ENCODE measurements around the gene THSD8. TPM values are rescaled to one million over a fixed set of nuclear protein-coding genes. Genes with fewer than 3 reads are reported as not detected.
"Not testable (repeated sequence)": the region's sequence is repeated elsewhere in the genome, so short reads cannot be mapped to it uniquely, and the experiment has no call there.

Gene THSD8
- total RNA-seq, 2 donors from 2014 or later: 3.2 to 4.4 TPM

- intact Hi-C loops (cut with DNase I, micrococcal nuclease): loop anchor here in 1 of 2 donors (5.0 kb wide), 1 partner anchor 39 kb away; no protein-coding TSS in a partner anchor
- DNase-seq: peak in 1 of 2 donors; percentile 58
- peak; percentile 22 for ATAC-seq
Observed at GRCh38 chr19:12800923-12801465, 875 bp upstream of the THSD8 start.

DNA sequence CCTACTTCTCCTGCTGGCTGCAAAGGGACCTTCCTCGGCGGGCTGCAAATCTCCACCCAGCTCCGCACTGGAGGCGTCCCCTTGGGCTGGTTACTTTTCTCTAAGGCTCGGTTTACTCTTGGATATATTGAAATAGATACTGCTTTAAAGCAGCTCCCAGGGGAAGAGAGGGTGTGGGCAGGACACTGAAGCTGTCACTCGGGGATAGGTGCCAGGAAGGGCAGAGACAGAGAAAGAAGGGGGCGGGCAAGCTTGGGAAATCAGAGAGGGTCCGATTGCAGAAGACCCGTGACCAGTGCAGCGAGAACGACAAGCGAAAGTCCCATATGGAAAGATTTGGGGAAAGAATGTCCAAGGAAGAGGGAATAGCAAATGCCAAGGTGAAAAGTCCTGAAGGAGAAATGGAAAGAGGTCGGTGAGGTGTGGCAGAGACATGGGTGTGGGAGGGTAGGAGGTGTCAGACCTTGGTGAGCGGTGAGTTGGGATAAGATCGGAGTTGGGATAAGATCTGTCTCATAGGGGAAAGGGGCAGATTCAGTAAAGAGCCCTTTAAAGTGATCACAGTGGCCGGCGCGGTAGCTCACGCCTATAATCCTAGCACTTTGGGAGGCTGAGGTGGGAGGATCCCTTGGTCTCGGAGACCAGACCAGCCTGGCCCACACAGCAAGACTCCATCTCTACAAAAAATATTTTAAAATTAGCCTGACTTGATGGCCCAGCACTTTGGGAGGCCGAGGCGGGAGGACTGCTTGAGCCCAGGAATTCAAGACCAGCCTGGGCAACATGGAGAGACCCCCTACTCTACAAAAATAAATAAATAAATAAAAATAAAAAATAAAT, 618 bp downstream of the THSD8 start:
- ATAC-seq (peak; percentile 37), DNase-seq (peak; percentile 13 to 50)
- intact Hi-C loops (cut with DNase I, micrococcal nuclease): loop anchor here in 1 of 2 donors (5.0 kb wide), 1 partner anchor 40 kb away; no protein-coding TSS in a partner anchor

DNA sequence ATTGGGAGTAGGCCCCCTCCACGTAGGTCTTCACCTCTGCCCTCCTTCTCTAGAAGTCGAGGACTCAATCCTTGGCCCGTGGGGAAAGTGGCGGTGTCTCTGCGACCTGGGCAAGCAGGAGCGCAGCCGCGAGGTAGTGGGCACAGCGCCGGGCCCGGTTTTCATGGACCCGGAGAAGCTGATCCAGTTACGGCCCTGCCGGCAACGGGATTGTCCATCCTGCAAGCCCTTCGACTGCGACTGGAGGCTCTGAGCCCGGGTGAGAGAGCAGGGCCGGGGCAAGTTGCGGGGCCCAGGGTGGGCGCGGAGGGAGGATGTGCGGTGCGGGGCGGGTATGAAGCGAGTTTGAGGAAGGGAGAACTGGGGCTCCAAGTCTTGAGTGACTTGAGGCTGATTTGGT, 2.2 kb downstream of the THSD8 start:
- intact Hi-C loops (cut with DNase I, micrococcal nuclease): loop anchor here in 1 of 2 donors (5.0 kb wide), 1 partner anchor 42 kb away; no protein-coding TSS in a partner anchor
- DNase-seq (peak in 1 of 2 donors; percentile 10), ATAC-seq (no peak)

DNA sequence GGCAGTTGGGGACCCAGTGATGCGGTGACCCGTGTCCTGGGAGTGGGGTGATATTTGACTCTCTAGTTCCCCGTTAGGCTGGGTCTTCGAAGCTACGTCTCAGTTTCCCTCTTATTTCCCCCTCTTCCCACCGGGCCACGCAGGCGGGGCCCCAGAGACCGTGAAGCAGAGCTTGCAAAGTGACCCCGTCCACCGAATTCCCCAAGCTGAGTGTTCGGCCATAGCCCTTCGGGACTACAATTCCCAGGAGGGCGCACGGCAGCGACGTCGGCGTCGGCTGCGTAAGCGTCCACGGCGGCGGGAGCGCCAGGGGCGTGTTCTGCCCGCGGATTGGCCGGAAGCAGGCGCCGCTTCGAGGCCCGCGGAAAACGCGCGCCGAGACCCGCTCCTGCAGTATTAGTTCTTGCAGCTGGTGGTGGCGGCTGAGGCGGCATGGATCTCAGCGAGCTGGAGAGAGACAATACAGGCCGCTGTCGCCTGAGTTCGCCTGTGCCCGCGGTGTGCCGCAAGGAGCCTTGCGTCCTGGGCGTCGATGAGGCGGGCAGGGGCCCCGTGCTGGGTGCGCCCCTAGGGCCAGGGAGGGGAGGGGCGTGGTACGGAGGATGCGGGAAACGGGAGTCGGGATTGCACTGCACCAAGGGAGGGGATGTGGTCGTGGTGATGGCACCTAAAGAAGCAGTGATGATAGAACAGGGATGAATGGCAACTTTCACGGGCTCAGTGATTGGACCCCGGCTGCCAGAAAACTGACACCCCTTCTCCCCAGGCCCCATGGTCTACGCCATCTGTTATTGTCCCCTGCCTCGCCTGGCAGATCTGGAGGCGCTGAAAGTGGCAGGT, 4.6 kb downstream of the THSD8 start, which contains the start of gene RNASEH2A:
Gene RNASEH2A (plus strand): TSS at position 343 of the 840 bp plus-strand sequence. CDS start 90 bp downstream, at position 433.
- intact Hi-C loops (cut with DNase I, micrococcal nuclease): no loop called here
- peak; percentile 76 for ATAC-seq
- peak; percentile 87 to 94 for DNase-seq

GRCh38 chr19:12815088-12815487, 13.2 kb downstream of the THSD8 start:
- no peak for ATAC-seq
- no peak for DNase-seq
- intact Hi-C loops (cut with DNase I, micrococcal nuclease): no loop called here

DNA sequence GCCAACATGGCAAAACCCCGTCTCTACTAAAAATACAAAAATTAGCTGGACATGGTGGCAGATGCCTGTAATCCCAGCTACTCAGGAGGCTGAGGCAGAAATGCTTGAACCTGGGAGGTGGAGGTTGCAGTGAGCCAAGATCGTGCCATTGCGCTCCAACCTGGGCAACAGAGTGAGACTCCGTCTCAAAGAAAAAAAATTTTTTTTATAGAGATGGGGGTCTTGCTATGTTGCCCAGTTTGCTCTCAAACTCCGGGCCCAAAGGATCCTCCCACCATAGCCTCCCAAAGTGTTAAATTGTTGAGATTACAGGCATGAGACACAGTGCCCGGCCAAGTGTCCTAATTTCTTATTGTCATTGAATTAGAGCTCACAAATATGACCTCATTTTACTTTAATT, 15.3 kb downstream of the THSD8 start:
- ATAC-seq; DNase-seq; intact Hi-C loops (cut with DNase I, micrococcal nuclease): not testable (repeated sequence)

- DNase-seq; ATAC-seq; intact Hi-C loops (cut with DNase I, micrococcal nuclease): not testable (repeated sequence)
Observed at GRCh38 chr19:12817810-12818209, 15.9 kb downstream of the THSD8 start.

GRCh38 chr19:12821761-12822160, 19.9 kb downstream of the THSD8 start:
- ATAC-seq (no peak), DNase-seq (no peak)
- intact Hi-C loops (cut with DNase I, micrococcal nuclease): no loop called here

GRCh38 chr19:12825254-12826131, 23.6 kb downstream of the THSD8 start:
- peak in 1 of 2 donors; percentile 40 for DNase-seq
- intact Hi-C loops (cut with DNase I, micrococcal nuclease): no loop called here
- ATAC-seq: peak; percentile 49

GRCh38 chr19:12828494-12828893, 26.6 kb downstream of the THSD8 start:
- DNase-seq (peak; percentile 54 to 73), ATAC-seq (peak; percentile 84)
- intact Hi-C loops (cut with DNase I, micrococcal nuclease): no loop called here

DNA sequence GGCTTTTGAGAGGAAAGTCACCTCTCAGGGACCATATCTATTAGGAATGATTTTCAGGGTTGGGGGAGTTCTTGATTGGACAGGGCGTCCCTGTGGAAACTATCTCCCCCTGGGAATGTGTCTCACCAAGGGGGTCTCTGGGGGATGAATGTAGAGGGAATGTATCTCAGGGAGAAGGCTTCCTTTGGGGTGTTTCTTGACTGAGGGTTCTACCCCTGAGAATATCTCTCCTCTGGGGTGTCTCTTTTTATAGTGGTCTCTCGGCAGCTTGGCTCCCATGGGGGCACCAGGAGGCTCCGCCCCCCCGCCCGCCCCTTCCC, 31.5 kb downstream of the THSD8 start:
- no peak for DNase-seq
- intact Hi-C loops (cut with DNase I, micrococcal nuclease): no loop called here
- no peak for ATAC-seq

DNA sequence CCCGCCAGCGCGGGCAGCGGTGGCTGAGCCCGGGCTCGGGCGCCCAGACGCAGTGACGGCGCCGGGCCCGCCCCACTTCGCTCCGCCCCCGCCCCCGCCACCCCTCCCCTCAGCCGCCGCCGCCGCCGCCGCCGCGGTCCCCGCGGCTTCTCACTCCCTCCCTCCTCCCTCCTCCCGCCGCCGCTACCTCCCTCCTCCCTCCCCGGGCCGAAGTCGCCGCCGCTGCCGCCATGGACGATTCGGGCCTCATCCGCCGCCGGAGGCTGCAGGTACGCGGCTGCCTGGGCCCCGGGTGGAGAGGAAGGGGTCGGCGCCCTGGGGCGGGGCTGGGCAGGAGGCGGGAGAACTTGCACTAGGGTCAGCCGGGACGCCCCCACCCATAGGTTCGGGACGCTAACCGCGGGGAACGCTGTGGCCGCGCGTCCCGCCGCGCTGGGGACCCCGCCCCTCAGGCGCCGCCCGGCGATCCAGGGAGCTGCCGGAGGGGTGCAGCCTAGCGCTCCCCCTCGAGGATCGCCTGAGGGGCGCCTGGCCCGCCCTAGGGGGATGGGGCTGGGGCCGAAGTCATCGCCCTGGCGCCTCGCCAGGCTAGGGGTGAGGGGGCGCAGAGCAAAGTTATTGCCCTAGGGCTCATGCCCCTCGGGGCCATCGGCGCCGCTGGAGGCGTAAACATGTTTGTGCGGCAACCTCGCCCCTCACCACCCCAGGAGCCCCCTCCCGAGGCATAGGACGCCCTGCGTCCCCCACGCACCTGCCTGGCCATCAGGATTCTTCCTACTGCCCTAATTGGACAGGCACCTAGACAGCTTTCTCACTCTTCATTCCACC, 32.1 kb downstream of the THSD8 start:
- intact Hi-C loops (cut with DNase I, micrococcal nuclease): no loop called here
- ATAC-seq: peak; percentile 38
- DNase-seq: peak in 1 of 2 donors; percentile 24

DNA sequence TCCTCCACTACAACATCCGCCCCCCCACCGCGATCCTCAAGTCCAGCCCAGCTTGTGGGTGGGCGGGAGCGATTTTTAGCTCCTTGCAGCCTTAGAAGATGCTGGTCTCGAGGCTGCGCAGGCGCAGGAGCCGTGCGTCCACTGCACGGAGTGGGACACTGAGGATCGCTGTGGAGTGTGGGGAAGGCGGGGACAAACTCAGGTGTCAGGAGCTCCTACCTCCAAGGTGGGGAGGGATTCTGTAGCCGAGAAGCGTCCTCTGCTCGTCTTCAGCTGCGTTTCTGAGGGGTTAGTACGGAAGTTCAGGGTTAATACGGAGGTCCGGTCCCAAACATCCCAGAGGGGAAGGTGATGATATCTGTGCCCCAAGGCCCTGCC, 32.7 kb downstream of the THSD8 start, which contains the start of gene RTBDN:
Gene RTBDN (minus strand): TSS at position 14 of the 378 bp plus-strand sequence. CDS start 4,600 bp downstream, outside the sequence.
- no peak for DNase-seq
- intact Hi-C loops (cut with DNase I, micrococcal nuclease): no loop called here
- ATAC-seq: no peak

- peak in 1 of 2 donors; percentile 47 for DNase-seq
- ATAC-seq: peak; percentile 36
- intact Hi-C loops (cut with DNase I, micrococcal nuclease): no loop called here
Observed at GRCh38 chr19:12834976-12835757, 33.3 kb downstream of the THSD8 start.

DNA sequence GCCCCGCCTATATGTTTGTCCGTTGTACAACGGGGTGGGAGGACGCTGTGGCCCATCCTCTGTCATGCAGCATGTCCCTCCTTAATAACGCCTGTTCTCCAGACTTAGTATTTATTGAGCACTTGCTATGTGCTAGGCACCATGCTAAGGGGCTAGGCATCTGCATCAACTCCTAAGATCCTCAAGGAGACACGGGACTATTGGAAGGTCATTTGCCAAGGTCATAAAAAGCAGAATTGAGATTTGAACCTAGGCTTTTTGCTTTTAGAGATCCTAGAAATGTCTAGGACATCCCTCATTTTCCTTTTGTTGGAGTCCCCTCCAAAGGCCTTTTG, 34.6 kb downstream of the THSD8 start:
- no peak for DNase-seq
- no peak for ATAC-seq
- intact Hi-C loops (cut with DNase I, micrococcal nuclease): no loop called here

- intact Hi-C loops (cut with DNase I, micrococcal nuclease): no loop called here
- DNase-seq (no peak), ATAC-seq (no peak)
Observed at GRCh38 chr19:12837225-12837624, 35.4 kb downstream of the THSD8 start.

Data from left colon (tissue), 2 donors.